GM19372 (cell line): ENCODE measurements around the gene STAG2.
A peak's percentile ranks its signal among the peaks of the same experiment; 100 is the strongest.
"Not testable (repeated sequence)": the region's sequence is repeated elsewhere in the genome, so short reads cannot be mapped to it uniquely, and the experiment has no call there.

ENCODE experiments used
- ATAC-seq: cut with Tn5 transposase; IDR thresholded peaks from one replicate; pipeline ENCODE4 v1.9.1; 2021; ENCODE audit warnings: mild to moderate bottlenecking, low read depth, moderate library complexity; ENCODE audit not compliant: unreplicated experiment

STAG2 gene

GRCh38 chrX:123961268-123962005, at the start of gene STAG2:
STAG2 (plus strand) TSS chrX:123961706; CDS start chrX:124022628, 60,922 bp downstream.
- ATAC-seq, result no peak

- ATAC-seq, result no peak
These were observed 44.4 kb upstream of the STAG2 start for GRCh38 chrX:123917069-123917468.

- no peak for ATAC-seq
These were observed 43.3 kb upstream of the STAG2 start for GRCh38 chrX:123918106-123918721.

GRCh38 chrX:123920105-123920785, 41.3 kb upstream of the STAG2 start:
- no peak for ATAC-seq

DNA sequence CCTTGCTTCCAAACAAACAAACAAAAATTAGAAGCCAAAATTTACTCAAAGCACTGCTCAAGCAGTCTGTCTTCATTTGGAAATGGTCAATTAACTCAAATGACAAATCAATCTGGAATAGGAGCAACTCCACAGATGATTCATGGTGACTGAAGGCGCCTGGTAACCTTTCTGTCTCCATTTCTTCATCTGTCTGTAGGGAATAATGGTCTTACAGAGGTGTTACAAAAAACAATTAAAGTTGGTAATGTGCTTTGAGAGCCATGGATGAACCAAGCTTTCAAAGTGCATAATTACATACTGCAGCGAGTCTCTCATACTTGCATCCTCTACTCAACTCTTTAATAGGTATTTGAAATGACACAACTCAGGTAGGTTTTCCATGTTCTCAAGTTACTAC, 38.3 kb upstream of the STAG2 start:
- ATAC-seq, result no peak

DNA sequence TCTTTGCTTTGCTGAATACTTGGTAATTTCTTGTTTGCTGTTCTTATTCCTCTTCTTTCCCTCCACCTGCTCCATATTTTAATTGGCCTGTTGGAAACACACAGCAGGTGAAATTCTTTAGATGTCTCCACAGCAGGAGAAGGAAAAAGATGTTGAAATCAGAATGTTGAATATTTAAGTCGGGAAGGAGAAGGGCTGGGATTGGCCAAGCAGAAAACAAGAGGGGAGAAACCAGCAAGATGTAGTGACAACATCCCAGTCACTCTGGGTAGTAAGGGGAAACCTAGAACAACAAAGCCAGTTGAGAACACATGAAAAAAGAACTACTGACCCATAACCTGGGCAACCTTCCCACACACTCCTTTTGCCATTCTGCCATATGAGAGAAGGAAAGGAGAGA, 37.3 kb upstream of the STAG2 start:
- ATAC-seq, result no peak

- no peak for ATAC-seq
These were observed 33.7 kb upstream of the STAG2 start for GRCh38 chrX:123927845-123928244.

GRCh38 chrX:123932055-123932454, 29.5 kb upstream of the STAG2 start:
- ATAC-seq, result not testable (repeated sequence)

GRCh38 chrX:123943074-123943473, 18.4 kb upstream of the STAG2 start:
- ATAC-seq, result no peak

DNA sequence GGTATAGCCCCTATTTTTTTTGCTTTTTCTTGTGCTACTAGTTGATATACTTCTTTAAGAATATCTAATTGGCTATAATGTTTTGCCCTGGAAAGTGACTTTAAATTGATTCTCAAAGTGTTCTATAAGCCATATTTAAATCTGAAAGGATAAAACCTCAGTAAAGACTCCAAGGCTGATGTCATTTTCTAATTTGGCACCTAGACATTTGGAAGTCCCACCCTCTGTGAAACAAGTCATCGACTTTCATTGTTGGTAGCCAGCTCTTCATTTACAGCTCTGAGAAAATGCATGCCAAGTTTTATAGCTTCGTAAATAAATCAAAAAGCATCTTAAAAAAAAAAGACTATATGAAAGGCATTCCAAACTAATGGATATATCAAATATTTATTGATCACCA, 18.0 kb upstream of the STAG2 start:
- ATAC-seq, result no peak

DNA sequence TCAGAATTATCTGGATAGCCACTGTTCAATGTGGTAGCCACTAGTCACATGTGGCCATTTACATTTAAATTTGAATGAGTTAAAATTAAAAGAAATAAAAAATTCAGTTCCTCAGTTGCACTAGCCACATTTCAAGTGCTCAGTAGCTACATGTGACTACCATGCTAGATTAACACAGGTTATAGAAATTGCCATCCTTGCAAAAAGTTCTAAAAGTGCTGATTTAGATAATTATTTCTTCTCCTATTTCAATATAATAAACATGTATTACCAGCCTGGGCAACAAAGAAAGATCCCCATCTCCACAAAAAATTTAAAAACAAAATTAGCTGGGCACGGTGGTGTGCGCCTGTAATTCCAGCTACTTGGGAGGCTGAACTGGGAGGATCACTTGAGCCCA, 11.7 kb upstream of the STAG2 start:
- no peak for ATAC-seq

- ATAC-seq, result no peak
These were observed 2.0 kb upstream of the STAG2 start for GRCh38 chrX:123959281-123960063.

- ATAC-seq, result no peak
These were observed 594 bp upstream of the STAG2 start for GRCh38 chrX:123960956-123961267.

DNA sequence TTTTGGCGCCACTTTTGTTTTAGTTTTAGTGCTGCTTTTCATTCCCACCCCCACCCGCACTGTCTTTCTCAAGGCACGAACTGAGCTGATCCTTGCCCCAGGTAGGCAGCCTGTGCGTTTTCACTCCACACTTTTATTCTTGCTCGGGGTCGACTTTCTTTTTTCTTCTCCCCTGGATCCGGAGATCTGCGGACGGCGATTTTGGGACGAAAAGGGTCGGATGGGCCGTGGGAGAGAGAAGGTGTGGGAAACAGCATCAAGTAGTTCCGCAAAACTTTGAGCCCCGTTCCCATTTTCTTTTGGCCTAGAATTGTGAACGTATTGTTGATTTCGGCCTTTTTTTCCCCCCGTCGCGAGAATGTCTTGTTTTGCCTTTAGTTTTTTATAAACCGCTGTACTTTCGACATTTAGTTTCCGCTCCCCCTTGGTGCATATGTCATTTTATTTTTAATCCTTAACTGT, 531 bp downstream of the STAG2 start:
- no peak for ATAC-seq

- ATAC-seq, result peak; percentile 51
These were observed 1.4 kb downstream of the STAG2 start for GRCh38 chrX:123962794-123963373.

DNA sequence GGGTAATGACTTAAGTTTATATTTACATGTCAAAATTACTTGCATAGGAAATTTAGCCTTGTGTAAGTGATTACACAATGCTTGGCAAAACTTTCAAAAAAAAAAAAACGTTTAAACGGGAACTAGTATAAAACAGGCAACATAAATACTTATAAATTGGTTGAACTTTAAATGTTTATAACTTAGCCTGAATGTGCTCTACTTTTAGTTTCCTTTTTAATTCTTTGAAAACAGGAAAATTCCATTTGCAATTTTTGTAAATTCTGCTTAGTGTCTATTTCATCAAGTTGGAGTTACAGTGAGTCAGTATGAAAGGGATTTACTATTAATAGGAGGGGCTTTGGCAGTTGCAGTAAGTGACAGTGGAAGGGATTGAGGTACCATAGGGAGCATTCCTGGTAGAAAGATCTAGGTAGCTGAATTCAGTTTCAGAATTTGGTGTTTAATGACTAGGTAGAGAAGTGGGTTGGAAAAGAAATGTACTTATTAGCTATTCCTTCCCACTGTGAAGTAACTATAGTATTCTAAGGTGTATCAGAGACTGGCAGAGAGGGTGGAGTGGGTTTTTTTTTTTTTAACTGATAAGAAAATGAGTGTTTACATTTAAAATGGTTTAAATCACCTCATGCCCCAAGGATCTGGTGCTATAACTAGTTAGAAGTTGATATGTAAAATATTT, 2.8 kb downstream of the STAG2 start:
- no peak for ATAC-seq

- ATAC-seq, result no peak
These were observed 4.2 kb downstream of the STAG2 start for GRCh38 chrX:123965712-123966111.

GRCh38 chrX:123967497-123967896, 6.0 kb downstream of the STAG2 start:
- no peak for ATAC-seq

GRCh38 chrX:123968383-123969050, 7.0 kb downstream of the STAG2 start:
- no peak for ATAC-seq

DNA sequence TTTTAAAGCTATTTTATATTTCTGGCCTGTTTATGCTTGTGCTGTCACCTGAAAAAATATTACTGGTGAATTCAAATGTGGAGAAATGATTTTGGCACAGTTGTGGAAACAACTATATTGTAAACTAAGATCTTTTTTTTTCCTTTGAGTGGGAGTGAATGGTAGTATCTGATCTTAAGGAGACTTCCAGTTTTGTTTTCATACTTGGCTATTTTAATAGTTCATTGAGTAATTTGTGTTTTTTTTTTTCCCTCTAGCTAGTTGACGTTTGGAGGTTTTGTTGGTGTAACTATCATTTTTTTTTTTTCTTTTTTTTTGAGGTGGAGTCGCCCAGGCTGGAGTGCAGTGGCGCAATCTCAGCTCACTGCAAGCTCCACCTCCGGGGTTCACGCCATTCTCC, 10.5 kb downstream of the STAG2 start:
- ATAC-seq, result no peak
